ENCODE measurements around the gene AGBL1.

Gene AGBL1

DNA sequence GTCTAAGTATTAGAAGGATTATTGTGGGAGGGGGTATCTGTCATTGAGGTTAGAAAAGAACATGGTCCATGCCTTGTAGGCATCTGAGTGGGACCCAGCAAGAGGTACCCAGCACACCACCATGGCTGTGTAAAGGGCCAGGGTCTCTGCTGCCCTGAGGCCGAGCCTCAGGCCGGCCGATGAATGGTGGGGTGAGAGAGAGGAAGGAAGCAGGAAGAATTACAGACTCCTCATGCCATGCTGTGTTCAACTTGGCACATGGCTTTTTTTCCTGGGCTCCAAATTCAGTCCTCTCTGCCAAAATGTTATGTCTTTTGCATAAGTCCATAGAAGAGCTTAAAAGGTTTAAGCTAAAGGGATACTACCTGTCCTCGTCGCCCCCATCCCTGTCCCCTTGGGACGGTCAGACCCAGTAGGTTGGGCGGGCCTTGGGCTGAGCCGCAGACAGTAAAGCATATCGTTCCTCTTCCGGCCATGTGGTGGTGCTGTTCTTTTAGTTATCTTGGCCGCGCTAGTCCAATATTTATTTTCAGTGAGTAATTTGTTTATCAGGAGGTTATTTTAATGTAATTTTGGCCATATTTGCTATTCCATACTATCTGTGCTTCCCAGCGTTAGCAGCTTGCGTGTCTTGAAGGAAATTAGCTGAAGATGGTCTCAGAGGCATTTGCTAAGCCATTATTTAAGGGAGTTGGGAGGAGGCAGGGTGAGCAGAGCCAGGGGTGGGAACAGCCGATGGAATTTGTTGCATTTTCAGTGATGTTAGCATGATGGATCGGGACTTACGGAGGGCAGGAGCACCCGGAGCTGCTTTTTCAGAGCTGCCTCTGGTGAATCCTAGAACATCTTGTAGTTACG is 152.4 kb downstream of the AGBL1 start:
- no peak overlapping the region for H3K27ac ChIP-seq (ENCODE audit: low read depth, low read length)
- no peaks in the 10 kb centered on the region for H4K20me1 ChIP-seq (ENCODE audit: low read depth, low read length)
- no peaks in the 10 kb centered on the region for H3K79me2 ChIP-seq (ENCODE audit: insufficient read depth, low read length)
- no peak overlapping the region for H2AFZ ChIP-seq (ENCODE audit: low read depth, low read length, severe bottlenecking)
- H3K36me3 ChIP-seq (ENCODE audit: low read length) = no peaks in the 10 kb centered on the region
- no peak for TF ChIP-seq EZH2phosphoT487 (conservative IDR thresholded peaks at IDR 0.05; ENCODE audit: low read length)
- TF ChIP-seq, protein P1, sequence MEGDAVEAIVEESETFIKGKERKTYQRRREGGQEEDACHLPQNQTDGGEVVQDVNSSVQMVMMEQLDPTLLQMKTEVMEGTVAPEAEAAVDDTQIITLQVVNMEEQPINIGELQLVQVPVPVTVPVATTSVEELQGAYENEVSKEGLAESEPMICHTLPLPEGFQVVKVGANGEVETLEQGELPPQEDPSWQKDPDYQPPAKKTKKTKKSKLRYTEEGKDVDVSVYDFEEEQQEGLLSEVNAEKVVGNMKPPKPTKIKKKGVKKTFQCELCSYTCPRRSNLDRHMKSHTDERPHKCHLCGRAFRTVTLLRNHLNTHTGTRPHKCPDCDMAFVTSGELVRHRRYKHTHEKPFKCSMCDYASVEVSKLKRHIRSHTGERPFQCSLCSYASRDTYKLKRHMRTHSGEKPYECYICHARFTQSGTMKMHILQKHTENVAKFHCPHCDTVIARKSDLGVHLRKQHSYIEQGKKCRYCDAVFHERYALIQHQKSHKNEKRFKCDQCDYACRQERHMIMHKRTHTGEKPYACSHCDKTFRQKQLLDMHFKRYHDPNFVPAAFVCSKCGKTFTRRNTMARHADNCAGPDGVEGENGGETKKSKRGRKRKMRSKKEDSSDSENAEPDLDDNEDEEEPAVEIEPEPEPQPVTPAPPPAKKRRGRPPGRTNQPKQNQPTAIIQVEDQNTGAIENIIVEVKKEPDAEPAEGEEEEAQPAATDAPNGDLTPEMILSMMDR (IDR thresholded peaks at IDR 0.05; ENCODE audit: insufficient read depth, low read length, poor library complexity, severe bottlenecking) = peak; percentile 57
- H3K27me3 ChIP-seq (ENCODE audit: low read length) = no peaks in the 10 kb centered on the region
- H3K4me3 ChIP-seq (ENCODE audit: insufficient read depth, low read length, poor library complexity, severe bottlenecking) = no peak overlapping the region
- no peak overlapping the region for H3K4me2 ChIP-seq (ENCODE audit: low read depth, low read length, poor library complexity, severe bottlenecking)
- H3K9me3 ChIP-seq (ENCODE audit: insufficient read depth, low read length) = no peaks in the 10 kb centered on the region
- H3F3A ChIP-seq (ENCODE audit: insufficient read depth) = no peaks in the 10 kb centered on the region
- H3K9ac ChIP-seq (ENCODE audit: low read length) = no peak overlapping the region
- no peaks in the 10 kb centered on the region for H3K9me2 ChIP-seq (replicated peaks; ENCODE audit: insufficient read depth, low read length)

DNA sequence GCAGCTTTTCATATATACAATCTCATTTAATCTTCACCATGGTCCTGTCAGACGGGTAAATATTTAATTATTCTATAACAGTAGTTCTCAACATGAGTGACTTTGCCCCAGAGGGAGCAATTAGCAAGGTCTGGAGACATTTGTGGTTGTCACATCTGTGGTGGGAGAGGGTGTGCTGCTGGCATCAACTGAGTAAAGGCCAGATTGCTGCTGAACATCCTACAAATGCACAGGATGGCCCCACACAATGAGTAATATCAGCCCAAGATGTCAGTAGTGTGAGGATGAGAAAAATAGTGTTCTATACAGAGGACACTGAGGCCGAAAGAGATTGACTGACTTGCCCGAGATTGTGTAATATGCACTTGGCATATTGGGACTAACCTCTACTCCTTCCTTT is 156.0 kb downstream of the AGBL1 start:
- no peak overlapping the region for H2AFZ ChIP-seq (ENCODE audit: low read depth, low read length, severe bottlenecking)
- no peak overlapping the region for H3K9ac ChIP-seq (ENCODE audit: low read length)
- H3F3A ChIP-seq (ENCODE audit: insufficient read depth) = no peaks in the 10 kb centered on the region
- TF ChIP-seq, protein P1 (IDR thresholded peaks at IDR 0.05; ENCODE audit: insufficient read depth, low read length, poor library complexity, severe bottlenecking) = no peak
- TF ChIP-seq EZH2phosphoT487 (conservative IDR thresholded peaks at IDR 0.05; ENCODE audit: low read length) = no peak
- H4K20me1 ChIP-seq (ENCODE audit: low read depth, low read length) = no peaks in the 10 kb centered on the region
- H3K9me3 ChIP-seq (ENCODE audit: insufficient read depth, low read length) = no peaks in the 10 kb centered on the region
- no peak overlapping the region for H3K4me2 ChIP-seq (ENCODE audit: low read depth, low read length, poor library complexity, severe bottlenecking)
- no peaks in the 10 kb centered on the region for H3K79me2 ChIP-seq (ENCODE audit: insufficient read depth, low read length)
- no peaks in the 10 kb centered on the region for H3K36me3 ChIP-seq (ENCODE audit: low read length)
- no peak overlapping the region for H3K4me3 ChIP-seq (ENCODE audit: insufficient read depth, low read length, poor library complexity, severe bottlenecking)
- no peaks in the 10 kb centered on the region for H3K27me3 ChIP-seq (ENCODE audit: low read length)
- H3K27ac ChIP-seq (ENCODE audit: low read depth, low read length) = no peak overlapping the region
- no peaks in the 10 kb centered on the region for H3K9me2 ChIP-seq (replicated peaks; ENCODE audit: insufficient read depth, low read length)

DNA sequence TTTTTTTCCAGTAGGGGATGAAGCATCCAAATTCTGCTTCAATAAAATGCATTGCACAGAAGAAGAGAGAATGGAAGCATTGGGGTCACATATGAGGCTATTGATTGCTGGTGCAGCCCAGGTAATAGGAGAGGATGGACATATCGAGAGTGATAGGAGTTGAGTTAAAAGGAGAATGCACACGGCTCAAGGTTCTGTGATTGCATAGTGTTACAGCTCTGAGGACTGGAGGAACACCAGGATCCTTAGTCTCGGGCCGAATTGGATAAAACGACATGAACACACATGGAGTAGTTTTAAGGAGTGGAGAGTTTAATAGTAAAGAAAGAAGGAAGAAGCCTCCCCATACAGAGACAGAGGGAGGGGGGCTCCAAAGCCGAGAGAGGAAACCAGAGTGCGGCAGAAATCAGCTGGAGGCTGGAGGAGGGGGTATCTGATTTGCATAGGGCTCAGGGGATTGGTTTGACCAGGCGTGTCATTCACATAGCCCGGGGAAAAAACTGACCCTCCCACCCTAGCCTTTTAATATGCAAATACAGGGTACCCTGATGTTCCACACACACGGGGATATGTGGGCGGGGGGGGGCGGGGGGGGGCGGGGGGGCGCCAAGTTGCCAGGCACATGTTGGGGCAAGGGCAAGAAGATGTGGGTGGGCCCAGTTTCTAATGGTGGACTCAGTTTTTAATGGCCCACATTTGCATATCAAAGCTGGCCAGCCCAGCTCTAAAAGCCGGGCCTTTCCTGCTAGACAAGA is 156.9 kb downstream of the AGBL1 start:
- H3K79me2 ChIP-seq (ENCODE audit: insufficient read depth, low read length) = no peaks in the 10 kb centered on the region
- H2AFZ ChIP-seq (ENCODE audit: low read depth, low read length, severe bottlenecking) = no peak overlapping the region
- H3K9me2 ChIP-seq (replicated peaks; ENCODE audit: insufficient read depth, low read length) = no peaks in the 10 kb centered on the region
- no peak overlapping the region for H3K4me2 ChIP-seq (ENCODE audit: low read depth, low read length, poor library complexity, severe bottlenecking)
- H3K4me3 ChIP-seq (ENCODE audit: insufficient read depth, low read length, poor library complexity, severe bottlenecking) = no peak overlapping the region
- no peaks in the 10 kb centered on the region for H3K9me3 ChIP-seq (ENCODE audit: insufficient read depth, low read length)
- no peak overlapping the region for H3K27ac ChIP-seq (ENCODE audit: low read depth, low read length)
- no peaks in the 10 kb centered on the region for H4K20me1 ChIP-seq (ENCODE audit: low read depth, low read length)
- no peaks in the 10 kb centered on the region for H3K36me3 ChIP-seq (ENCODE audit: low read length)
- TF ChIP-seq, protein P1 (IDR thresholded peaks at IDR 0.05; ENCODE audit: insufficient read depth, low read length, poor library complexity, severe bottlenecking) = no peak
- TF ChIP-seq EZH2phosphoT487 (conservative IDR thresholded peaks at IDR 0.05; ENCODE audit: low read length) = no peak
- no peak overlapping the region for H3K9ac ChIP-seq (ENCODE audit: low read length)
- H3F3A ChIP-seq (ENCODE audit: insufficient read depth) = no peaks in the 10 kb centered on the region
- H3K27me3 ChIP-seq (ENCODE audit: low read length) = no peaks in the 10 kb centered on the region

Measured in SU-DHL-6 (cell line).